ENCODE results near the gene ENOX2. TPM values are rescaled to one million over a fixed set of nuclear protein-coding genes. Genes with fewer than 3 reads are reported as not detected.
"Not testable (repeated sequence)": the region's sequence is repeated elsewhere in the genome, so short reads cannot be mapped to it uniquely, and the experiment has no call there.

ENOX2 gene, protein sequence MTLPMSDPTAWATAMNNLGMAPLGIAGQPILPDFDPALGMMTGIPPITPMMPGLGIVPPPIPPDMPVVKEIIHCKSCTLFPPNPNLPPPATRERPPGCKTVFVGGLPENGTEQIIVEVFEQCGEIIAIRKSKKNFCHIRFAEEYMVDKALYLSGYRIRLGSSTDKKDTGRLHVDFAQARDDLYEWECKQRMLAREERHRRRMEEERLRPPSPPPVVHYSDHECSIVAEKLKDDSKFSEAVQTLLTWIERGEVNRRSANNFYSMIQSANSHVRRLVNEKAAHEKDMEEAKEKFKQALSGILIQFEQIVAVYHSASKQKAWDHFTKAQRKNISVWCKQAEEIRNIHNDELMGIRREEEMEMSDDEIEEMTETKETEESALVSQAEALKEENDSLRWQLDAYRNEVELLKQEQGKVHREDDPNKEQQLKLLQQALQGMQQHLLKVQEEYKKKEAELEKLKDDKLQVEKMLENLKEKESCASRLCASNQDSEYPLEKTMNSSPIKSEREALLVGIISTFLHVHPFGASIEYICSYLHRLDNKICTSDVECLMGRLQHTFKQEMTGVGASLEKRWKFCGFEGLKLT
- 10 to 100 TPM; 13.1 to 14.2 TPM for total RNA-seq
- 10 to 100 TPM; 15.1 to 17.4 (median 16.0) TPM for polyA plus RNA-seq
- 8.4 to 26.5 (median 22.4) reads per million in 6 experiments for total RNA-seq

DNA sequence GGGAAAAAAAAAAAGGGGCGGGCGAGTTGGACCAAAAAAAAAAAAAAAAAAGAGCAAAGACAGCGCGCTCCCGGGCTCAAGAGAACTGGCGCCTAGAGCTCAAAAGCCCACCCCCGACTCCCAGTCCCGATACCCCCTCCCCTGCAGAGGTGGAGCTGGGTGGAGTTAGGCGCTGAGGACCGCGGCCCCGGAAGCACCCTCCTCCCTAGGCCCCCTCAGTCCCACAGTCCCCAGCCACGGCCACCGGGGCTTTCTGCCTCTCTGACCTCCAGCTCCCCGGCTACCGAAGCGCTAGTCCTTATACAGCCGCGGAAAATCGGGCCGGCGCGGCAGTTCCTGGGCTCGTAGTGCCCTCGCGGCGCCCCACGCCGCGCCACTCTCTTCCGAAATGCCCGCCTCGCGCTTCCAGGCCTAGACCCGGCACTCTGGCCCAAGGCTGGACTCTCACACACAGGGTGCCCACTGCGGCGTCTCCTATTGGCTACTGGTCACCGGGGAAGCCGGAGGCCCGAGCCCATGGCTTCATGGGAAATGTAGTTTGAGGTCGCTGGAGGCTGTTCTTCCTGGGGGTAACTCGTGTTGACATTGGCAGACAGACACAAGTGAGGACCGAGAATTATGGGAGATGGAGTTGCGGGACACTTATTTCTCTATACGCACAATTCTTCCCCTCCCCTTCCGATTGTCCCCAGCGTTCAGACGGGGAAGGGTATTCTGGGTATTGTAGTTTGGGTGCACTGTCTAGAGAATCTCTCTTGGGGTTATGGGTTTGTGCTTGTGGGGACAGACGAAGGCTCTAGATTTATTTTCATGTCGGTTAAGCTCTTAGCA lies at the start of gene ENOX2:
TSS of gene ENOX2 (minus strand) at position 427 of the 831 bp plus-strand sequence. CDS start 199,993 bp downstream, outside the sequence.
- ATAC-seq (peak; percentile 96 to 97), DNase-seq (peak; percentile 51 to 92 (median 80))
- peaks cover 0 to 4% (median 0%) of the 10 kb centered on the region in 5 donors for H3K27me3 Mint-ChIP-seq
- peaks cover 6 to 14% (median 11%) of the 10 kb centered on the region in 4 donors for H3K4me1 Mint-ChIP-seq
- no peak within 1 kb of the TSS for H3K4me3 Mint-ChIP-seq
- H3K27ac Mint-ChIP-seq, result peak within 1 kb of the TSS in 9 of 10 donors; percentile 23 to 79 (median 69)
- POLR2A ChIA-PET, result no interaction called here
- no peaks in the 10 kb centered on the region for H3K9me3 Mint-ChIP-seq
- H3K36me3 Mint-ChIP-seq, result peaks cover 0 to 15% (median 3%) of the 10 kb centered on the region in 3 donors

DNA sequence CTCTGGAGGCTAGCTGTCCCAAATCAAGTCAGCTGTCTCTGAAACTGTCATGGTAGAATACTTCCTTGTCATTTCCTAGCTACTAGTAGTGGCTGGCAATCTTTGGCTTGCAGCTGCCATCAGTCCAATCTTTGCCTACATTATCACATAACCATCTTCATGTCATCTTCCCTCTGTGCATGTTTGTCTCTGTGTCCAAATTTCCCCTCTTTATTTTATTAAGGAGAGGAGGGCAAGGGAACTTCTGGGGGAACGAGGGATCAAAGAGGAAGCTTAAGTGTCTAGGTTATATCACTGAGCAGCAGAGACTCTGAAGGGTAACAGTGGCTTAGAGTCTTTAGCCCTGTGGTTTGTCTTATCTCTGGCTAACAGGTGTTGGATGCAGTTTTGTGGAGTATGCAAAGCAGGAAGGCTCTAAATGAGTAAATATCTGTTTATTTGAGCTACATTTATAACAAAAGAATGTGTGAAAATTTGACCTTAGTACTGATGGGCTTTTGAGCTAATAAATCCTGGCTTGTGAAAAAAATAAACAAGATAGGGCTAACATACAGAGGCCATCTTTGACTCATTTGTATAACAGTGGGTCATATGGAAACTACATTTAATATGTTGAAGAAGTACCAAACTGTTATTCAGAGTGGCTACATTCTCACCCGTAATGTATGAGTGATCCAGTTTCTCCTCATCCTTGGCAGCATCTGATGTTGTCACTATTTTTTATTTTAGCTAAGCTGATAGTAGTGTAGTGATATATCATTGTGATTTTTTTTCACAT lies 49.4 kb upstream of the ENOX2 start:
- Mint-ChIP-seq H3K27me3 (peaks cover 0 to 10% (median 6%) of the 10 kb centered on the region in 5 donors), H3K4me1 (no peaks in the 10 kb centered on the region), H3K36me3 (peaks cover 0 to 4% (median 0%) of the 10 kb centered on the region in 3 donors), H3K27ac (no peak overlapping the region), H3K4me3 (no peak overlapping the region), H3K9me3 (peaks cover 0 to 14% (median 3%) of the 10 kb centered on the region in 9 donors)
- no peak for ATAC-seq
- DNase-seq, result no peak
- POLR2A ChIA-PET, result no interaction called here

DNA sequence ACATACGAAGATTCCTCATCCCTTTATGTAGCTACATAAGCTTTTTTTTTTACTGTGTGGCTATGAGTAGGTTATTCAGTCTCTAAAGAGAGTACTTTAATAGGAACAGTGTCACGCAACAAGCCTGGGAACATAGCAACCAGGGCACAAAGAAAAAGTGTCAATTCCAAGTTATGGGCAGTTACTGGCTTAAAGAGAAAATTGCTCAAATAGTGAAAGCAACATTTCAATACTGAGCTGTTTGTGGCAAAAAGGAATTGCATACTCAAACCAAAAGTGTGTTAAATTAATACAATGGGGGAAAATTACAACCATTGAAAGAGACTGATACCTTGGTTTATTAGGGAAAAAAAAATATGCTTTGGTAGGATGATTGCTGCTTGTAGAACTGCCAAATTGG lies 41.2 kb upstream of the ENOX2 start:
- peaks cover 0 to 17% (median 7%) of the 10 kb centered on the region in 9 donors for H3K9me3 Mint-ChIP-seq
- H3K27ac Mint-ChIP-seq, result no peak overlapping the region
- H3K27me3 Mint-ChIP-seq, result peaks cover 3 to 16% (median 8%) of the 10 kb centered on the region in 5 donors
- ATAC-seq, result no peak
- no peak overlapping the region for H3K4me3 Mint-ChIP-seq
- POLR2A ChIA-PET, result no interaction called here
- no peaks in the 10 kb centered on the region for H3K4me1 Mint-ChIP-seq
- no peak for DNase-seq
- H3K36me3 Mint-ChIP-seq, result peaks cover 0 to 10% (median 0%) of the 10 kb centered on the region in 3 donors

DNA sequence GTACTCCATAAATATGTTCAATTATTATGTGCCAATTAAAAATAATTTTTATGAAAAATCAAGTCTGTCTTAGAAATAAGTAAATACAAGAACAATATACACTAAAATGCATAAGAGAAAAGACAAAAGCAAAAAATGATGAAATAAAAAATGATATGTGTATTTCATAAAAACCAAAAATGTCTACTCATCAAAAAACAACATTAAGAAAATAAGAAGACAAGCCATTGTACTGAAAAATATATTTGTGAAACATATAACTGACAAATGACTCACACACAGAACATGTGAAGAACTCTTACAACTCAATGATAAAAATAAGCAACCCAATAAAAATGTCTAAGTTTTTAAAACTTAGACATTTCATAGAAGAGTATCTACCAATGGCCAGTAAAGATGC lies 34.1 kb upstream of the ENOX2 start:
- ATAC-seq (no peak), DNase-seq (no peak)
- POLR2A ChIA-PET, result no interaction called here
- Mint-ChIP-seq H3K9me3 (no peaks in the 10 kb centered on the region), H3K36me3 (no peaks in the 10 kb centered on the region), H3K4me3 (no peak overlapping the region), H3K27me3 (peaks cover 0 to 3% (median 0%) of the 10 kb centered on the region in 5 donors), H3K27ac (no peak overlapping the region), H3K4me1 (no peaks in the 10 kb centered on the region)

DNA sequence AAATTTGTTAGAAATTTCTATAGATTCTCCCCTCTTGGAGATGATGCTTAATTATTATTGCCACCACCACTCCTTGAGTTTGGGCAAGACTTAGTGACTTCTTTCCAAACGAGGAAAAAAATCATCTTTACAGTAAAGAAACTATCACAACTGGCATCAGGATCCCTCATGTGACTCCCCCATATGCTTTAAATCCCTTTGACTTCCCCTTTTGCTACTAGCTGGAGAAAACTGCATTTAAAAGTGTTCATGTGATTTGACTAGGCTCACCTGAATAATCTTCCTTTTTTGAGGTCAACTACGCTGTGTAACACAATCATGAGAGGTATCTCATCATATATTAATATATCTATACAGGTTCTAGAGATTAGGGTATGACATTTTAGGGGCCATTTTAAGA lies 30.3 kb upstream of the ENOX2 start:
- no peaks in the 10 kb centered on the region for H3K4me1 Mint-ChIP-seq
- POLR2A ChIA-PET, result no interaction called here

DNA sequence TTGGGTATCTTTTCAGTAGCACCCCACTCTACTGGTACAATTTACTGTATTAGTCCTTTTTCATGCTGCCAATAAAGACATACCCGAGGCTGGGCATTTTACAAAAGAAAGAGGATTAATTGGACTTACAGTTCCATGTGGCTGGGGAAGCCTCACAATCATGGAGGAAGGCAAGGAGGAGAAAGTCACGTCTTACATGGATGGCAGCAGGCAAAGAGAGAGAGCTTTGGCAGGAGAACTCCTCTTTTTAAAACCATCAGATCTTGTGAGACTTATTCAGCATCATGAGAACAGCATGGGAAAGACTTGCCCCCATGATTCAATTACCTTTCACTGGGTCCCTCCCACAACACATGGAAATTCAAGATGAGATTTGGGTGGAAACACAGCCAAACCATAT lies 17.4 kb upstream of the ENOX2 start:
- POLR2A ChIA-PET, result interaction anchor here (0.6 kb wide), 1 partner anchor 788 kb away, joined by 3 read pairs; no protein-coding TSS in a partner anchor
- not testable (repeated sequence) for H3K4me3 Mint-ChIP-seq, H3K27ac Mint-ChIP-seq, ATAC-seq, H3K4me1 Mint-ChIP-seq, H3K9me3 Mint-ChIP-seq, H3K27me3 Mint-ChIP-seq, DNase-seq, H3K36me3 Mint-ChIP-seq

More for the DNA sequence above, 30.3 kb upstream of the ENOX2 start:
- Mint-ChIP-seq H3K36me3 (no peaks in the 10 kb centered on the region), H3K27ac (no peak overlapping the region), H3K9me3 (no peaks in the 10 kb centered on the region), H3K27me3 (peaks cover 0 to 2% (median under 1%) of the 10 kb centered on the region in 5 donors), H3K4me3 (no peak overlapping the region)
- DNase-seq (no peak), ATAC-seq (no peak)

DNA sequence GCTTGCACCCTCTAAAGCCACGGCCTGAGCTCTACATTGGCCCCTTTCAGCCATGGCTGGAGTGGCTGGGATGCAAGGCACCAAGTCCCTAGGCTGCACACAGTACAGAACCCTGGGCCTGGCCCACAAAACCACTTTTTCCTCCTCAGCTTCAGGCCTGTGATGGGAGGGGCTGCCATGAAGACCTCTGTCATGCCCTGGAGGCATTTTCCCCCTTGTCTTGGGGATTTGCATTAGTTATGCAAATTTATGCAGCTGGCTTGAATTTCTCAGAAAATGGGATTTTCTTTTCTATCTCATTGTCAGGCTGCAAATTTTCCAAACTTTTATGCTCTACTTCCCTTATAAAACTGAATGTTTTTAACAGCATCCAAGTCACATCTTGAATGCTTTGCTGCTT lies 16.7 kb upstream of the ENOX2 start:
- H3K9me3 Mint-ChIP-seq, H3K4me3 Mint-ChIP-seq, DNase-seq, H3K27me3 Mint-ChIP-seq, H3K36me3 Mint-ChIP-seq, H3K4me1 Mint-ChIP-seq, ATAC-seq, POLR2A ChIA-PET, H3K27ac Mint-ChIP-seq: not testable (repeated sequence)

DNA sequence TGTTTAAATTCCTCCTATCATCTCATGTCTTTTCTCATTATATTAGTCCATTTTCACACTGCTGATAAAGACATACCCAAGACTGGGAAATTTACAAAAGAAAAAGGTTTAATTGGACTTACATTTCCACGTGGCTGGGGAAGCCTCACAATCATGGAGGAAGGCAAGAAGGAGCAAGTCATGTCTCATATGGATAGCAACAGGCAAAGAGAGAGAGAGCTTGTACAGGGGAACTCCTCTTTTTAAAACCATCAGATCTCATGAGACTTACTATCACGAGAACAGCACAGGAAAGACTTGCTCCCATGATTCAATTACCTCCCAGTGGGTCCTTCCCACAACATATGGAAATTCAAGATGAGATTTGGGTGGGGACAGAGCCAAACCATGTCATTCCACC lies 15.5 kb upstream of the ENOX2 start:
- H3K27me3 Mint-ChIP-seq, DNase-seq, H3K36me3 Mint-ChIP-seq, H3K27ac Mint-ChIP-seq, H3K4me1 Mint-ChIP-seq, ATAC-seq, POLR2A ChIA-PET, H3K9me3 Mint-ChIP-seq, H3K4me3 Mint-ChIP-seq: not testable (repeated sequence)

DNA sequence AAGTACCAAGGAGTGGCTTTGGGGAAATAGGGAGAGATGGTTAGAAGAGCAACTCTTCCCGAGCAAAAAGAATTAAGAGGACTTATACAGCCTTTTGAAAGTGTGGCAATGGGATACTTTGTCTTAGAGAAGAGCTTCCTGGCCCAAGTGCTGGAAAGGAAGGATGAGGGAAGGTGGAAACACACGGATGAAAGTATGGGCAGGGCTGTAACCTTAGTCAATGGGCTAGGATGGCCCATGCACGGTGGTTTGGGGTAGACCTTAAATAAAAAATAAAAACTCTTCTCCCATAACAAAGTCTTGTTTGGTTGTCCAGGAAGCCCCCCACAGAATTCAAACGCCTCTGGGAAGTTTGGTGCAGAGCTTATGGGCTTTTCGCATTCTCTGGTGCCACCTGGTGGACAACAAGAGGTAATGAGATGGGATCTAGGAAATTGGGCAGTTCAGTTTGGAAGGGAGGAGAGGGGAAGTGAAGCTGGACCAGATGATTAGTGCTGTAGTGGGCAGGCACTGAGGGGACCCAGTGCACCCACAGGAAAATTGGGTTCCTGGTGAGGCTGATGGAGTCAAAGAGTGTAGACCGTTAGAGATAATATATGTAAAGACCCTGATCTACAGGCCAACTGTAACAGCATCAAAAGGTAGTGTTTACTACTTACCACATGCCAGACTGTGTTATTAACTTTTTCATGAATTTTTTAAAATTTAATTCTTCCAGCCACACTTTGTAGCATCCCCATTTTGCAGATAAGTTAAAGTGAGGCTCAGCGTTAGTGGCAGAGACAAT lies 13.8 kb upstream of the ENOX2 start:
- ATAC-seq, result peak; percentile 42 to 61
- no peak overlapping the region for H3K4me3 Mint-ChIP-seq
- peaks cover 0 to 6% (median 0%) of the 10 kb centered on the region in 5 donors for H3K27me3 Mint-ChIP-seq
- DNase-seq, result peak; percentile 5 to 68 (median 26)
- no peaks in the 10 kb centered on the region for H3K9me3 Mint-ChIP-seq
- H3K27ac Mint-ChIP-seq, result no peak overlapping the region
- no peaks in the 10 kb centered on the region for H3K4me1 Mint-ChIP-seq
- H3K36me3 Mint-ChIP-seq, result no peaks in the 10 kb centered on the region
- POLR2A ChIA-PET, result no interaction called here

DNA sequence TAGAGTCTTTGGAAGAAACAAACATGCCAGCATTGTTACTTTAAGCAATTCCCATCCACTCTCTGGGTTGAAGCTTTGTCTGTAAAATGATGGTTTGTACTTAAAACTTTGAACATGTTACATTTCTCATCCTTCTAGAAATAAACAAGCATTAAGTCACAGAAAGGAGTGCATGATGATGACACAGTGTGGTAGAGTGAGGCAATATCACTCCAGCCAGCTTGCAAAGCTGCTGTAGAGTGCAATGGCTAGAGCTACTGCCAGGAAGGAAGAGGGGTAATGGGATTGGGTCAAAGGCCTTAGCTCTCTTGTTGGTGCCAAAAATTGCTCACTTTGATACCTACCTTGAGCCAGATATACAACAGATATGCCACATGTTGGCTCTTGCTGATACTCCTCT lies 12.3 kb upstream of the ENOX2 start:
- no peak for ATAC-seq
- POLR2A ChIA-PET, result no interaction called here
- no peak overlapping the region for H3K4me3 Mint-ChIP-seq
- H3K27me3 Mint-ChIP-seq, result peaks cover 0 to 4% (median 0%) of the 10 kb centered on the region in 5 donors
- H3K36me3 Mint-ChIP-seq, result no peaks in the 10 kb centered on the region
- H3K9me3 Mint-ChIP-seq, result no peaks in the 10 kb centered on the region
- no peak overlapping the region for H3K27ac Mint-ChIP-seq
- DNase-seq, result no peak
- H3K4me1 Mint-ChIP-seq, result no peaks in the 10 kb centered on the region

DNA sequence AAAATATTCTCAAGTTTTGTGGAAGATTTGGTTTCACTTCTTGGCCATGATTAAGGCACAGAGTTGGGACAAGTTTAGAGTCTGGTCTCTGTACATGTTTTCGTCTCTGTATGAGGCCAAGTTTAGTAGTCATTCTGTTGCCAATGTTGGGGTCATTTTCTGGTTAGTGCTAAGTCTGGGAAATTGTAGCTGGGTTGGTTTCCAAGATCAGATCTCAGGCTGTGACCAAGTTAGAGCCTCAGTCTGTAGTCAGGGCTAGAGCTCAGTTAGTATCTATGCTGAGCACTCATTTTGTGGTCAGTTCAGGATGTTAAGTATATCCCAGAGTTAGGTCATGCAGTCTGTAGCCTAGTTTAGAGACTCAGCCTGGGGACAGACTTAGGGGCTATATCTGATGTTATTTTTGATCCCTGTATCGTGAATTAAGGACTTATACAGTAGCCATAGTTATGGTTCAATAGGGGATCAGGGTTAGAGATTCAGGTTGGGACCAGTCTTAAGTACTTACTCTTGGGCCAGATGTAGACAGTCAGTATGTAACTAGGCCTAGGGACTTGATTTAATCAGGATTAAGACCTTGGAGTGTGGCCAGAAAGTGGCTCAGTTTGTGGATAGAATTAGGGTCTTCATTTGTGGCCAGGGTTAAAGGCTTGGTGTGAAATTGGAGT lies 6.6 kb upstream of the ENOX2 start:
- Mint-ChIP-seq H3K4me1 (no peaks in the 10 kb centered on the region), H3K27ac (no peak overlapping the region), H3K36me3 (no peaks in the 10 kb centered on the region), H3K9me3 (no peaks in the 10 kb centered on the region), H3K4me3 (no peak overlapping the region), H3K27me3 (peaks cover 0 to 4% (median 0%) of the 10 kb centered on the region in 5 donors)
- POLR2A ChIA-PET, result no interaction called here
- ATAC-seq (no peak), DNase-seq (no peak)

All from naive thymus-derived CD8-positive, alpha-beta T cell (primary cell).